CD4-positive, alpha-beta T cell treated with Interleukin-6 at 100 ng/mL for 8 hours (primary cell): Measurements from ENCODE around the gene KLK14.

Source experiments
- DNase-seq: peaks from one replicate; pipeline ENCODE4 v3.0.0-alpha.2; 2020; ENCODE audit warnings: mixed read lengths, low spot score

Gene KLK14

GRCh38 chr19:51108066-51108804 is 25.5 kb upstream of the KLK14 start, which contains the start of gene CTU1:
CTU1 (minus strand) TSS chr19:51108409; CDS start chr19:51104569, 3,840 bp downstream.
- peak; percentile 99 for DNase-seq

DNA sequence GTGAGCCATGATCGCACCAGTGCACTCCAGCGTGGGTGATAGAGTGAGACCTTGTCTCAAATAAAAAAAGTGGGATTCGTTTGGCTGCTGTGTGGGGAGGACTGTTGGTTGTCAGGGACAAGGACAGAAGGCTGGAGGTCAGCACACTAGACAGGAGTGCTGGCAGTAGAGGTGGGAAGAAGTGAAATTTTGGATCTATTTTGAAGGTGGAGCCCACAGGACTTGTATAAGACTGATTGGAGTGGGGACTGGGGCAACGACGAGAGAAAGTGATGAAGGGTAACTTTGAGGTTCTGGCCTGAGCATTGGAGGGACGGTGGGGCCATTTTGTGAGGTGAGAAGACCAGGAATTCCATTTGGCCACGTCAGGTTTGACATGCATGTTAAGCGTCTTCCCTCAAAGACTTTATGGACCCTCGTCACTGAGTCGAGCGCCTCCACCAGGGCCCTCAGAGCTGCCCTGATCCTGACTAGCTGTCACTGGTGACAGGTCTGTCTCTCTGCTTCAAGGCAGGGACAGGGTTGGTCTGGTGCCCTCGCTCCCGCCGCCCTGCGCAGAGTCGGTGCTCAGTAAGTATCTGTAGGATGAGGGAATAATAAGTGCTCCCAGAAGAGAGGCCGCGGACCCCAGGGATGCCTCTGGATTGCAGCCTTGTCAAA is 24.8 kb upstream of the KLK14 start:
- DNase-seq: no peak

DNA sequence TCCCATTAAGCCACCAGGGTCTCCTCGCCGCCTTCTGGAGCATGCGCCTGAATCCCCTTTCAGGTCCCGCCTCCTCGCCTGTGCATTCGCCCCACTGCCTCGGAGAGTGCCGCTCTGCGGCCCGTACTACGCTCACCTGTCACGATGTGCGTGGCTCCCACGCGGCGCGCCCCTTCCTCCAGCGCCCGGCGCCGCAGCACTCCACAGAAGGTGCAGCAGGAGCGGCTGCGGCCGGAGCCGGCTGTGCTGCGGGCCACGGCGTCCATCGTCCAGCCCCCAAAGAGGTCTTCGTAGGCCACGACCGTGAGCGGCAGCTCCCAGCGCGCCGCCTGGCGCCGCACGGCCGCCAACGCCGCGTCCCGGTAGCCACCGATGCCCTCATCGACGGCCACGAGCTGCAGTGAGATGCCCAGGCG is 21.2 kb upstream of the KLK14 start:
- no peak for DNase-seq

DNA sequence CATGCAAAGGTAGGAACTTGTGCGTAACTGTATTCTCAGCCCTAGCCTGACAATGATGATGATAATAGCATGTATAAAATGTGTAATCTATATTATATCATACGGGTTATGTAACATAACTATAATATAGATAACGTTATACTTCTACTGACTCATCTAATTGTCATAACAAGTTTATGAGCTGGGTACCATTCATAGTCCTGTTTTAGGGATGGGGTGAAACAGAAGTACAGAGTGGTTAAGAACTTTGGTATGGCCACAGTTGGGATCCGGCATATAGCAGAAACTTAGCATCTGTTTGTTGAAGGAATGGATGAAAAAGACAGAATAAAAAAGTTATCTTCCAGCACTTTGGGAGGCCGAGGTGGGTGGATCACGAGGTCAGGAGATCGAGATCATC is 20.3 kb upstream of the KLK14 start:
- no peak for DNase-seq

GRCh38 chr19:51101171-51101865 is 18.6 kb upstream of the KLK14 start:
- no peak for DNase-seq

- DNase-seq: no peak
These were observed 17.9 kb upstream of the KLK14 start for GRCh38 chr19:51100601-51101000.

GRCh38 chr19:51099047-51099382 is 16.3 kb upstream of the KLK14 start:
- no peak for DNase-seq

DNA sequence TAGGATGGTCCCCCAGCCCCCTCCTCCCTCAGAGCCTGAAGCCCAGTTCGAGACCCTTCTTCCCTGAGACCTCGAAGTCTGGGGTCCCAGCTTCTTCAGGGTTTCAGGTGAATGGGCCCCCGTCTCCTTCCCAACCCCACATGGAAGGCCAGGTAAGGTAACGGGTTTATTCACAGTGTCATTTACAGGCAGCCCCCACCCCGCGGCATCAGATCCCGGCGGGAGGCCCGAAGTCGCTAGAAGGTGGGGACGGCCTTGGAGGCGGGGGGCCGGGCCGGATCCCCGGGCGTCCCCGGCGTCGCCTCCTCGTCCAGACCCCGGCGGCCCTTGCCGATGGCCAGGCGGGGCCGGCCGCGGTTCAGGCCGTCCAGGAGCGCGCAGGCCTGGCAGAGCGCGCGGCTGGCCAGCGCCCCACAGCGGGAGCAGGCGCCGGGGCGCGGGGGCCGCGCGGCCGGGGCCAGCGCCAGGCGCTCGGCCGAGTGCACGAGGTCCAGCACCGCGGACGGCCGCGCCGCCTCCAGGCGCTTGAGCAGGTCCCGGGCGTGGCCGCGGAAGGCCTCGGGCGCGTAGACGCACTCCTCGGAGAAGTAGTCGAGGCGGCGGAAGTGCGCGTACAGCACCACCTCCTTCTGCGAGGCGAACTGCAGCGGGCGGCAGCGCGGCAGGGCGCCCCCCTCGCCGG is 15.8 kb upstream of the KLK14 start:
- no peak for DNase-seq

DNA sequence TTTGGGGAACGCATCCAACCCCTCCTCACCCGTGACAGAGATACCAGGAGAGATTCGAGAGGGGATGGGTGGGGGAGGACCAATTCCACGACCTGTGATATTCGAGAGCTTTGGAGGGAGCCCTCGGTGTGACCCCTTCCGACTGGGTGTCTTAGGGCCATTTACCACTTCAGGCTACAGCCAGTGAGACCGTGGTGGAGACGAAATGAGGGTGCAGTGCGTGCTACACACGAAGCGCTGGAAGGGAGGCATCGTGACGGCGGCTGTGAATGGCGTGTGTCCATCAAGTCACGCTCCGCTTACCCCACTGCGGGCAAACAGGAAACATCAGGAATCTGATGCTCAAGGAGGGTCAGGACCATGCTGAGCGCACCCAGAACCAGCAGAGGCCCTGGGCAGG is 15.1 kb upstream of the KLK14 start:
- no peak for DNase-seq

DNA sequence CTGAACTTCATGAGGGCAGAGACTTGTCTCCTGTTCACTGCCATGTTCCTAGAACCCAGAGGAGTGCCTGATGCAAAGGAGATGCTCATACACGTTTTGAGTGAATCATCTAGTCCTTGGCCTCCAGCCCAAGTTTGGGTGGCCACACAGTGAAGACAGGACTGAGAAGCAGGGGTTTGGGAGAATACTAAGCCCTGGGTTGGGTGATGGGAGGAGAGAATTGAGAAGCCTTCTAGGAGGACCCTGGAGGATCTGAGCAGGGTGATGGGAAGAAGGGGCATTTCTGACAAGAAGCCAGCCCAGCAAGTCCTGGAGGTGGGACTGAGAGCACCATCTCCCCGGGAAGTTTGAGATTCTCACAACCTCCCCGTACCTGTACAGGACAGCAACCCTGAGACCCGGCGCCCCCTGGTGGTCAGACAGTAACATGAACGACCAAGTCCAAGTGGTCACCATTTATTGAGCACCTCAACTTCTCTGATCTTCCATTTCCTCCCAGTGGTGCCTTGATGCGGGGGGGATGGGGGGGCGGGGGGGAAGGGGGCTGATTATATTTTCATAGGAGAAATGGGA is 14.6 kb upstream of the KLK14 start:
- DNase-seq: peak; percentile 59

DNA sequence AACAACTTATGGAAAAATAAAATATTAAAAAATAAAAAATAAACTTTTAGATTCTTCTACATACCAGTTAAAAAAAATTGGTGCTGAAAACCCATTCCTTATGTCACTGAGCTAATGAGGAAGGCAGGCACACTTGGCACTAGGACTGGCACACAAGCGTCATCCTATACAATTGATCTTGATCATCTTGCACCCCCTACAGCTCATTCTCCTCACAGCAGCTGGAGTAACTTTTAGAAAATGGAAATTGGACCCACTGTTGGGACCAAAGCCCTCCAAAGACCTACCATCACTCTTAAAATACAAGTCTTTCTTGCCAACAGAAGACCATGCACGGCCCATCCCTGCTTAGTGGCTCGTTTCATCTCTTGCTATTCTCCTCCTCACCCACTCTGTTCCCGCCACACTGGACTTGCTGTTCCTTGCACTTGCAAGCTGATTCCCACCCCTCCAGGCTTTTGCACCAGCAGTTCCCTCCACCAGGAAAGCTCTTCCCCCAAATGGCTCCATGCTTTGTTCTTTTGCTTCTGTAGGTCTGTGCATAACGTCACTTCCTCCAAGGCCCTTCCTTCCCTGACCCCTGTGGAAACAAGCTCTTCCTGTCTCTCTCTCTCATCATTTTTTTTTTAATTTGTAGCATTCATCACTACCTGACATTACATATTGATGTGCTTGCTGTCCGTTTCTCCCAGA is 13.9 kb upstream of the KLK14 start:
- DNase-seq: no peak

GRCh38 chr19:51094696-51095279 is 12.1 kb upstream of the KLK14 start:
- no peak for DNase-seq

DNA sequence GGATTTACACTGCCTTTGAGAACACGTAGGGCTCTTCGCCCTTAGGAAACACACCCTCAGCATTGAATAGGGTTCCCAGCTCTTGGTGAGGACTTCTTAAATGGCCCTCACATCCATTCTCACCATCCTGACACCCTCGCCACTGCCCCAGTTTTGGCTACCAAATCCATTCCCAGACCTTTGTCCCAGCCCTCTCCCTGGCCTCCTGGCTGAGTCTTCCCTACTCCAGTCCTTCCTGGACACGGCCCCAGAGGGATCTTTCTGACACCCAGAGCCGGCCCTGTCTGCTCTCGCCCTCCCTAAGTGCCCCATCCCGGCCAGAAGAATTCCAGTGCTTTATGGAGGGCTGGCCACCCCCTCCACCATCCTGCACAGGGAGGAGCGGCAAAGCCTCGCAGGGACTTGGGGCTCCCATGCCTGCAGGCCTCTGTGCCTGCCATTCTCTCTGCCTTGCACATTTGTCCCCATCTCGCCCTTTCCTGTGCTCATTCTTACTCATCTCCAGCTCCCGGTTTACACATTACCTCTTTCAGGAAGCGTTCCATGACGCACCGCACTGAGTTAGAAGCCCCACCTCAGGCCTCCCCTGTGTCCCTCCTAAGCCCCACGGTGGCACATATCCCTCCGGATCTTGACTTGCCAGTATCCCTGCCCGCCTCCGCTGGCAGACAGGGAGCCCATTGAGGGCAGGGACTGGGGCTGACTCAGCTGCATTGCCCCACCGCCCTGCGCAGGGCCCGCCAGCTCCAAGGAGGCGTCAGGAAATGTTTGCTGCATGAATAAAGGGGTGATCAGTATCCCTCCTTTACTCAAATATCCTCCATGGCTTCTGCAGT is 11.0 kb upstream of the KLK14 start:
- no peak for DNase-seq

DNA sequence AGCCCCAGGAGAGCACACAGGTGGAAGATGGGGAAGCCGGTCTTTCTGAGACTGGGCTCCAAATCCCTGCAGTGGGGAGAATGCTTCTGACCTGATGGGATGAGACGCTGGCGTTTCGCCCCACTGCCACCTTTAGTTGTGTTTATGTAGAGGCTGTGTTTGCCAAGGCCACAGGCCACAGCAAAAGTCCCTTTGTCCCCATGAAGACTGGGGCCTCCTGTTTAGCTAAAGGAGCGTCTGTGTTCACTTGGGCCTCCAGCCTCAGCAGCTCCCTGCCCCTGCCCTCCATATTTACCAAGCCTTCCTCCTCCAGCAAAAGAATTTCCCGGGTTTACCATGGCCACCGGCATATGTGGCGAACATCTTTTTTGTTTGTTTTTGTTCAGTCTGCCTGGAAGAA is 10.4 kb upstream of the KLK14 start:
- DNase-seq: no peak

- no peak for DNase-seq
These were observed 9.5 kb upstream of the KLK14 start for GRCh38 chr19:51091895-51092873.

- no peak for DNase-seq
These were observed 8.4 kb upstream of the KLK14 start for GRCh38 chr19:51091126-51091525.

DNA sequence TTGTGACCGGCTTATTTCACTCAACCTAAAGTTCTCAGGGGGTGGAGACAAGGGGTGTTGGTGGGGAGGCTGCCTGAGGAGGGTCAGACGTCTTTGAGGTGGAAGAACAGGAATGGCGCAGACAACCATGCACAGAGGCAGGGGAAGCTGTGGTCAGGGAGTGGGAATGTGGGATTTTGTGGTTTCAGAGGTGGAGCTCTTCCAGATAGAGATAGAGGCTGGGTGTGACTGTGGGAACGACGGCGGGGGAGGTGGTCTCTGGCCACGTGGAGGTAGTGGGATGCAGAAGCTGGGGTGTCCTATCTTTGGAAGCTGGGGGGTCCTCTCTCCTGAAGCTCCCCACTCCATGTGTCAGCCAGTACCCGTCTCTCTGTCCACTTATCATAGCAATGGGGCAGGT is 7.8 kb upstream of the KLK14 start:
- DNase-seq: no peak

DNA sequence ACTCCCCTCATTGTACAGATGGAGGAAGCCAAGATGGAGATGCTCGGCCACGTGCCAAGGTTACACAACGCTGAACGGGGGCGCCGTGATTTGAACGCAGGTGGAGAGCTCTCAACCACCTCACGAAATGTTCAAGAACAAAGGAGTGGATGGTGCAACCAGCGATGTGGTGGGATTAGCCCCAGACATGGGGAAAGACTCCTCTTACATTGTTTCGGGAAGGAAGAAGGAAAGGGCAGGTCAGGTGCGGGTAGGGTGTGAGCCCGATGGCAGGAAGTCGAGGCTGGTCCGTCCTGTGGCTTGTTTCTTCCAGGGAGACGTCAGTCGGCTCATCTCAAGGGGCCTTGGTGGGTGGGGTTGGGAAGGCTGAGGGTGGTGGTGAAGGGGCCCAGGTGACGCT is 7.1 kb upstream of the KLK14 start:
- no peak for DNase-seq

DNA sequence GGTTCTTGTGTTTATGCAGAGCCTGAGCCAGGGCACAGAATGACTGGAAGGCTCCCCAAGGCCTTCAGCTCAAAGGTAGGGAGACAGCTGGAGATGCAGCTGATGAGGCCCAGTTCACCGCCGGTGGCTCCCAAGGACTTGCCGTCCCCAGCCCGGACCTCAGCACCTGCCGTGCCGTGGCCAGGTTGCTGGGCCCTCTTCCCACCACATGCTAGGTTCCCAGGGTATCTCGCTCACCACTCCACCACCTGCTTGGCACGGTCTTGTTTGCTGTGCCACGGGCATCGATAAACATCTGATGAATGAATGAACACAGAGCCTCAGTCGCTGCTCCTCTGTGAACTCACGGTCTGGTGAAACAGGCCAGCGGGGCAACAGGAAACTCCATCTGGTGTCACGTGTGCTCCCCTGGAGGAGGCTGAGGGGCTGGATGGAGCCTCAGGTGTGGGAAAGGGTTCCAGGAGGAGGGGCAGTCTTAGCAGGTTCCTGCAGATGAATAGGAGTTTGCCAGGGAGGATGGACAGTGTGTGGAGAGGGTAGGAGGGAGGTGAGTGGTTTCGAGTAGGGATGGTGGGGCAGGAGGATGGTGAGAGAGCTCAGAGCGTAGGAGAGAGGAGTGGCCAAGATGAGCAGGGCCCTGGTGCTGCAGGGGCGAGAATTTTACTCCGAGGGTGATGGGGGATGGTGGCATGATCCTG is 3.6 kb upstream of the KLK14 start:
- no peak for DNase-seq
